ENCODE data around the gene PCLO.

- no peak for TF ChIP-seq CTCF (IDR thresholded peaks at IDR 0.05)
- TF ChIP-seq POLR2A (IDR thresholded peaks at IDR 0.05): no peak
Observed at GRCh38 chr7:82975811-82976468, 186.7 kb downstream of the PCLO start.
